ENCODE data around the gene ZCCHC3.

Gene ZCCHC3

DNA sequence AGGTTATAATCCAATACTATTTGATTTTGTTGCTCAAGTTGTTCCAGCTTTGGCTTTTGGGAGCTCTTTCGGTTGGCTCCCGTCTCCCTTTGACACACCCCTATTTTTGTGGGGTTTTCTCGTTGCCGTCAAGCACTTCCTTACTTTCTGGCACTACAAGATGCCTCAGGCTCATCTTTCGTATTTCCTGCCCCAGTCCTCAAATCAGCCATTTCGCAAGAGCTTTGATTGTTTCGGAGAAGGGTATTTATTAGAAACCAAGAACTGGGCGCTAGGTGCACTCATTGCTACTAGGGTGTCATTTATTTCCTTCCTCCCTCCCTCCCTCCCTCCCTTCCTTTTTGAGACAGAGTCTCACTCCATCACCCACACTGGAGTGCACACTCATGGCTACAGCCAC lies 14.7 kb downstream of the ZCCHC3 start:
- DNase-seq (ENCODE audit: low read depth), result no peak
- TF ChIP-seq, protein P1, sequence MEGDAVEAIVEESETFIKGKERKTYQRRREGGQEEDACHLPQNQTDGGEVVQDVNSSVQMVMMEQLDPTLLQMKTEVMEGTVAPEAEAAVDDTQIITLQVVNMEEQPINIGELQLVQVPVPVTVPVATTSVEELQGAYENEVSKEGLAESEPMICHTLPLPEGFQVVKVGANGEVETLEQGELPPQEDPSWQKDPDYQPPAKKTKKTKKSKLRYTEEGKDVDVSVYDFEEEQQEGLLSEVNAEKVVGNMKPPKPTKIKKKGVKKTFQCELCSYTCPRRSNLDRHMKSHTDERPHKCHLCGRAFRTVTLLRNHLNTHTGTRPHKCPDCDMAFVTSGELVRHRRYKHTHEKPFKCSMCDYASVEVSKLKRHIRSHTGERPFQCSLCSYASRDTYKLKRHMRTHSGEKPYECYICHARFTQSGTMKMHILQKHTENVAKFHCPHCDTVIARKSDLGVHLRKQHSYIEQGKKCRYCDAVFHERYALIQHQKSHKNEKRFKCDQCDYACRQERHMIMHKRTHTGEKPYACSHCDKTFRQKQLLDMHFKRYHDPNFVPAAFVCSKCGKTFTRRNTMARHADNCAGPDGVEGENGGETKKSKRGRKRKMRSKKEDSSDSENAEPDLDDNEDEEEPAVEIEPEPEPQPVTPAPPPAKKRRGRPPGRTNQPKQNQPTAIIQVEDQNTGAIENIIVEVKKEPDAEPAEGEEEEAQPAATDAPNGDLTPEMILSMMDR (IDR thresholded peaks at IDR 0.05; ENCODE audit: insufficient read depth, low read depth, low read length, missing control alignments), result no peak
- H3K4me3 ChIP-seq (ENCODE audit: low read length), result no peak overlapping the region

DNA sequence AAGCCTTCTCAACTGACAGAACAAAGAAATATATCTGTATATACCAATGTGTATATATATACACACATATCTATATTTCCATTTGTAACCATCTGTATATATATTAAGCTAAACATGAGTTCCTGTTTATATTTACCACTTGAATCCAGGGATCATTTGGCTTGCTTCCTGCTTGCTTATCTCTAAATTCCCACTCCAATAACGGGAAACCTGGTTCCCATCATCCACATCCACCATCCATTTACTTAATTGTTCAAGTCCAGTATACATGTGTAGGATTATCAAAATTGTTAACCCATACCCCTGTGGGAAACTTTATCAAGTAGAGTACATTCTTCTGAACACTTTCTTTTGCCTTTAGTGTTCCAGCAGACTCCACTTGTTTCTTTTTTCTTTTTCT lies 15.5 kb downstream of the ZCCHC3 start:
- TF ChIP-seq, protein P1 (IDR thresholded peaks at IDR 0.05; ENCODE audit: insufficient read depth, low read depth, low read length, missing control alignments), result no peak
- no peak overlapping the region for H3K4me3 ChIP-seq (ENCODE audit: low read length)
- no peak for DNase-seq (ENCODE audit: low read depth)

DNA sequence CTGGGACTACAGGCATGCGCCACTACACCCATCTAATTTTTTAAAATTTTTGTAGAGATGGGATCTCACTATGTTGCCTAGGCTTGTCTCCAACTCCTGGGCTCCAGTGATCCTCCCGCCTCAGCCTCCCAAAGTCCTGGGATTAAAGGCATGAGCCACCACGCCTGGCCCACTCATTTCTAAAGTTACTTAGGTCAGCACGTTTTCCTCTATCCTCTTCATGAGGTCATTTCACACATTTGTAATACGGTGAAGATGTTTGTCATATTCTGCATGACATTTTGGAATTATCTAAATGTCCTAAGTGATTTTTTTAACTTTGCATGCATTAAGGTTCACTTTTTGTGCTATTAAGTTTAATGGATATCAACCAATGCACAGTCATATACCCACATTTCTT lies 16.0 kb downstream of the ZCCHC3 start:
- H3K4me3 ChIP-seq (ENCODE audit: low read length), result no peak overlapping the region
- DNase-seq (ENCODE audit: low read depth), result no peak
- TF ChIP-seq, protein P1 (IDR thresholded peaks at IDR 0.05; ENCODE audit: insufficient read depth, low read depth, low read length, missing control alignments), result no peak

DNA sequence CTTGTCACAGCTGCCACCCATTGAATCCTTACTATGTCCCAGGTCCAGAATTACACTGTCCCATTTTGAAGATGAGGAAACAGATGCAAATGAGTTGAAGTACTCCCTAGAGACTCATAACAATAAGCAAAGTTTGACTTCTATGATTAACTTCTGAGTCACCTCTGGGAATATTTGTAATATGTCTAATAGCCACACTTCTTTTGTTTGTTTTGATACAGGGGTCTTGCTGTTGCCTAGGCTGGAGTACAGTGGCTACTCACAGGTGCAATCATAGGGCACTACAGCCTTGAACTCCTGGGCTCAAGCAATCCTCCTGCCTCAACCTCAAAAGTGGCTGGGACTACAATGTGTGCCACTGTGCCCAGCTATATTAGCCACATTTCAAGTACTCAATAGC lies 16.6 kb downstream of the ZCCHC3 start:
- peak; percentile 83 for DNase-seq (ENCODE audit: low read depth)
- no peak overlapping the region for H3K4me3 ChIP-seq (ENCODE audit: low read length)
- TF ChIP-seq, protein P1 (IDR thresholded peaks at IDR 0.05; ENCODE audit: insufficient read depth, low read depth, low read length, missing control alignments), result no peak

DNA sequence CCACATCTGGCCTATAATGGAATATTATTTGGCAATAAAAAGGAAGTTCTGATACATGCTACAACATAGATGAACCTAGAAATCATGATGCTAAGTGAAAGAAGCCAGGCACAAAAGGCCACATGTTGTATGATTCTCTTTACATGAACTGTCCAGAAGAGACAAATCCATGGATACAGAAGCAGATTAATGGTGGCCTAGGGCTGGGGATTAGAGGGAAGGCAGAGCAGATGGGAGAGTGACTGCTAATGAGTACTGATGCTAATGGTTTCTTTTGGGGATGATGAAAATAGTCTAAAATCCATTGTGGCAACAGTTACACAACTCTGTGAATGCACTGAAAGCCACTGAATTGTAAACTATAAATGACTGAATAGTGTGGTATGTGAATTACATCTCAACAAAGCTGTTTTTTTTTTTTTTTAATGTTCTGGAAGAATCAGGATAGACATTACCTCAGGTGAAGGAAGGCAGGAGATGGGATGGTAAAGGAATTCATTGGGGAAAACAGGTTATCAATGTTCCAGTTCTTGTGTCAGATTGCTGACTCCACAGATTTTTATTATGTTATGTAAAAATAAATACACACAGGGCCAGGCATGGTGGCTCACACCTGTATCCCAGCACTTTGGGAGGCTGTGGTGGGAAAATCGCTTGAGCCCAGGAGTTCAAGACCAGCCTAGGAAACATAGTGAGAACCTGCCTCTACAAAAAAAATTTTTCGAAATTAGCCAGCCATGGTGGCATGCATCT lies 19.1 kb downstream of the ZCCHC3 start:
- TF ChIP-seq, protein P1 (IDR thresholded peaks at IDR 0.05; ENCODE audit: insufficient read depth, low read depth, low read length, missing control alignments), result no peak
- H3K4me3 ChIP-seq (ENCODE audit: low read length), result no peak overlapping the region
- DNase-seq (ENCODE audit: low read depth), result no peak

DNA sequence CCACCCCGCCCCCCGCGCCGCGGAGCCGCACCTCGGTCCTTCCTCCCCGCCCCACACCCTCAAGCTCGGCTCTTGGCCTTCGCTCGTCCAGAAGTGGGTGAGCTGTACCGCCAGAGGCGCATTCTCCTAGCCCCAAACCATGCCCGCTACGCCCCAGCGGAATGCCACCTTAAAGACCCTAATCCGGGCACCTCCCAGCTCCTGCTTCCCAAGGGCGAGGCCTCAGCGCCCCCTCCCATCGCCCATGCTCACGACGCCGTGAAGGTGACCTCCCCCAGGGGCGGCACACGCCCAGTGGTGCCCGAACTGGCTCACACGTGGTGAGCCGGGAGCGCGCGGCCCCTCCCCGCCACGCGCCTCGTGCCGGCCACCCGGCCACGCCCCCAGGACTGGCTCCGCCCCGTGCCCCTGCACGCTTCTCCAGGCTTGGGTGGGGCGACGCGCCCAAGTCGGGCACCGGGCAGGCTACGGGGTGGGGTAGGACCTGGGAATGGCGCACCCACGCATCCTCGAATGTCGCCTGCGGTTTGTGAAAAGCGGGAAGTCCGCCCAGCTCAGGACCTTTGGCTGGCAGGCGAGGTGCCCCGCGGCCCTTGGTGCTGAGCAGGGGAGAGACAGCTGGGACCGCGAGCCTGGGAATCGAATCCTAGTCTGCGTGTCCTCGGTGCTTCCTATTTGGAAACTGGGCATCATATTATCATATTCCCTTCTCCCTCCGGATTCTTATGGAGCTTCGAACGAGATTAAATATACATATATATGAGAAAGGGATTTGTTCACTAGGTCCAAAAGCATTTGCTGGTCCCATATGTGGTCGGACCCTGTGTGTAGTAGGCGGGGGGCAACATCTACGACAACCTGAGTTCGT lies 27.0 kb downstream of the ZCCHC3 start:
- H3K4me3 ChIP-seq (ENCODE audit: low read length), result peak overlapping the region; percentile 64
- TF ChIP-seq, protein P1 (IDR thresholded peaks at IDR 0.05; ENCODE audit: insufficient read depth, low read depth, low read length, missing control alignments), result peak; percentile 22
- peak; percentile 90 for DNase-seq (ENCODE audit: low read depth)

Measured in epithelial cell of esophagus (primary cell).